Omental fat pad (tissue), 4 donors: ENCODE results near the gene SHH. TPM values are rescaled to one million over a fixed set of nuclear protein-coding genes. Genes with fewer than 3 reads are reported as not detected.

Experiments used
- ATAC-seq: fragments of 150-250 bp; one replicate; pipeline ENCODE4 v1.9.1; 2016; ENCODE audit warnings: mild to moderate bottlenecking, moderate library complexity; ENCODE audit not compliant: low FRiP score
- DNase-seq: peaks from one replicate; pipeline ENCODE4 v3.0.0-alpha.2; 2019; ENCODE audit warnings: low spot score
- total RNA-seq, 4 donors: library from RNA; depleted of rRNA; stranded (reverse); fragments of >200 nt; gene quantifications; one replicate each; pipeline ENCODE4 v1.1.0, GENCODE V29; 2016
- TF ChIP-seq, protein P1 (sequence below), 3 donors: fragments of 450-650 bp; IDR thresholded peaks; one replicate each; pipeline ENCODE4 v1.5.1; 2016 to 2017; ENCODE audit warnings: antibody characterized with exemption in 3 of 3, mild to moderate bottlenecking in 3 of 3, moderate library complexity in 2 of 3

Gene SHH
- total RNA-seq, 4 donors from 2014 or later, result not detected

DNA sequence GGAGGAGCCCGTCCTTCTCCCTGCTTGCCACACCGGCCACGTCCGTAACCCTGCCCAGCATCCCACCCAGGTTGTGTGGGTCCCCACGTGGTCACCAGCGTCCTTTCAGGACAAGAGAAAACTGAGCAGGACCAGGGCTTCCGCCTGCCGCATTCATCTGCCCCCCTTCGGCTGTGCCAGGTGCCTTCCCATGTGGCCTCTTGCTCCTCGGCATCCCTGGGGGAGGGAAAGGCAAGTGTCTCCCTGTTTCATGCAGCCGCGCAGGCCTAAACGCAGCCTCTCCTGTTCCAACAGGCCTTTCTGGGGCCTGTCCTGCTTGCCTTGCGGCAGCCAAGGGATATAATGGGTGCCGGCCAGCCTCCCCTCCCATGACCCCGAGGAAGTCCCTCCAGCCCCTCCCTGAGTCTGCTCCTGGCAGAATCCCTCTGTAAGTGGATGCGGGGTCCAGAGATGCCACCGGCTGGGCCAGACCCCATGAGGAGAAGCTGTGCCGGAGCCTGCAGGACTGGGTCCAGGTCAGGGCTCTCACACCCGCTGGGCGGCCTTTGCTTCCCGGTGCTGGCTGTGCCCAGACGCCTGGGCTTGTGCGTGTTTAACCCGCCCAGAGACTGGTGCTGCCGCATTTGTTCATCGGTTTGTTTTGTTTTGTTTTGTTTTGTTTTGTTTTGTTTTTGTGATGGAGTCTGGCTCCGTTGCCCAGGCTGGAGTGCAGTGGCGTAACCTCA lies 23.1 kb downstream of the SHH start:
- TF ChIP-seq, protein P1, sequence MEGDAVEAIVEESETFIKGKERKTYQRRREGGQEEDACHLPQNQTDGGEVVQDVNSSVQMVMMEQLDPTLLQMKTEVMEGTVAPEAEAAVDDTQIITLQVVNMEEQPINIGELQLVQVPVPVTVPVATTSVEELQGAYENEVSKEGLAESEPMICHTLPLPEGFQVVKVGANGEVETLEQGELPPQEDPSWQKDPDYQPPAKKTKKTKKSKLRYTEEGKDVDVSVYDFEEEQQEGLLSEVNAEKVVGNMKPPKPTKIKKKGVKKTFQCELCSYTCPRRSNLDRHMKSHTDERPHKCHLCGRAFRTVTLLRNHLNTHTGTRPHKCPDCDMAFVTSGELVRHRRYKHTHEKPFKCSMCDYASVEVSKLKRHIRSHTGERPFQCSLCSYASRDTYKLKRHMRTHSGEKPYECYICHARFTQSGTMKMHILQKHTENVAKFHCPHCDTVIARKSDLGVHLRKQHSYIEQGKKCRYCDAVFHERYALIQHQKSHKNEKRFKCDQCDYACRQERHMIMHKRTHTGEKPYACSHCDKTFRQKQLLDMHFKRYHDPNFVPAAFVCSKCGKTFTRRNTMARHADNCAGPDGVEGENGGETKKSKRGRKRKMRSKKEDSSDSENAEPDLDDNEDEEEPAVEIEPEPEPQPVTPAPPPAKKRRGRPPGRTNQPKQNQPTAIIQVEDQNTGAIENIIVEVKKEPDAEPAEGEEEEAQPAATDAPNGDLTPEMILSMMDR (IDR thresholded peaks at IDR 0.05), result no peak
- DNase-seq, result no peak
- ATAC-seq, result no peak

DNA sequence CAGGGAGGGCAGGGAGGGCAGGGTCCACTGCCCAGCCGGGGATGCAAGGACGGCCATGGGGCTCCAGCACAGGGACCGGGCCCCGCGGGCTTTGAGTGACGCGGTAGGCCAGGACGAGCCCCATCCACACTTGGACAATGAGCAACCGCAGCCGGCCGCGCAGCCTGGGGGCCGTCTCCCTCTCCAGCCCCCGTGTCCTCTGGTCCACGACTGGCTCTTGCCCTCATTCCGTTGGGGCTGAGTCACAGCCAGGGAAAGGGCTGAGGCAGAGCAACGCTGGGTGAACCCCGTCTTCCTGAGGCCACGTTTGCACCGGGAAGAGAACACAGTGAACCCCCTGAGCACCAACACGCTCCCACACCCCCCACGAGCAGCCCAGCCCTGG lies 23.7 kb downstream of the SHH start:
- no peak for ATAC-seq
- no peak for DNase-seq
- TF ChIP-seq, protein P1 (IDR thresholded peaks at IDR 0.05), result no peak

DNA sequence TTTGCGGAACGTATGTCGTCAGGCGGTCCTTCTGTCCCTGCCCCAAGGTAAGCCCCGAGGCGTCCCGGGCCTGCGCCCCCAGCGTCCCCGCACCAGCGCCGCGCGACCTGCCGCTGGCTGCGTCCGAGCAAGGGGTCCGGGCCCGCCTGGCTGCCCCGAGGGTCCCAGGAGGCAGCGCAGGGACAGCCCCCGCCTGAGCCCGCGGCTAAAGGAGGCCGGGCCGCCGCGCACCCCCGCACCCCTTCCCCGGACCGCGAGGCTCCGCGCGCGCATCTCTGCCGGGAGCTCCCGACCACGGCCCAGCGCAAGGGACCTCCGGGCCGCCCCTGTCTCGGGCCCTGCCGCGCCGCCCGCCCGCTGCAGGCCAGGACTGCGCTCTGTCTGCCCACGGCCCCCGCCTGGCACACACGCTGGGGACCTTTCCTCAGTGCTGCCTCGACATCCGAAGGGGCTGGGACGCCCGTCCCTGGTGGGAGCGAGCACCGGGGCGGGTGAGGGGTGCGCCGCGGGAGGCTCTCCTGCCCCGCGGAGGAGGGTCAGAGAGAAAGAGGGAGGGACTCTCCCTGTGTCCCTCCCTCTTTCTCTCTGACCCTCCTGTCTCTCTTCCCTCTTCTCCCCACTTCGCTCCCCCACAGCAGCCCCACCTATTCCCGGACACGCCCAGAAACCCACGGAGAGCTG lies 25.0 kb downstream of the SHH start:
- no peak for DNase-seq
- TF ChIP-seq, protein P1 (IDR thresholded peaks at IDR 0.05), result no peak
- ATAC-seq, result peak; percentile 84

DNA sequence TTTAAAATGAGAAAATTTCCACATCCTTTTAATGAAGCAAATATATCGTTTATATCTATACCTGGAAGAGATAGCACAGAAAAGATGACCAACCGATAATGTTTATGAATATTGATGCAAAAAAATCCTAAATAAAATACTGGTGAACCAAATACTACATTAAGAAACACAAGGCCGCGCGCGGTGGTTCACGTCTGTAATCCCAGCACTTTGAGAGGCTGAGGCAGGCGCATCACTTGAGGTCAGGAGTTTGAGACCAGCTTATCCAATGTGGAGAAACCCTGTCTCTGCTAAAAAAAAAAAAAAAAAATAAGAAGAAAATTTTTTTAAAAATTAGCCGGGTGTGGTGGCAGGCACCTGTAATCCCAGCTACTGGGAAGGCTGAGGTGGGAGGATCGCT lies 25.8 kb downstream of the SHH start:
- no peak for ATAC-seq
- DNase-seq, result no peak

DNA sequence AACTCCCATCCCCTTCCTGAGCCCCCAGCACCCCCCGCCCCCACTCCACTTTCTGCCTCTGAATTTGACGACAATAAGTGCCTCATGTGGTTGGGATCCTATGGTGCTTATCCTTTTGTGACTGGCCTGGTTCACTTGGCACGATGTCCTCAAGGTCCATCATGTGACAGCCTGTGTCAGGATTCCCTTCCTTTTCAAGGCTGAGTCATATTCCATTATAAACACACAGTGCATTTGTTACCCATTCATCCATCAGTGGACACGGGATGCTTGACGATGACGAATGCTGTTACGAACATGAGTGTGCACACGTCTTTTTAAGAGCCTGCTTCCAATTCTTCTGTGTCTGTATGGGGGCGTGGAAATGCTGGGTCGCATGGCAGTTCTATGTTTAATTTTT lies 26.7 kb downstream of the SHH start:
- no peak for DNase-seq
- TF ChIP-seq, protein P1 (IDR thresholded peaks at IDR 0.05), result no peak

More for the DNA sequence above, 25.8 kb downstream of the SHH start:
- TF ChIP-seq, protein P1 (IDR thresholded peaks at IDR 0.05), result no peak

DNA sequence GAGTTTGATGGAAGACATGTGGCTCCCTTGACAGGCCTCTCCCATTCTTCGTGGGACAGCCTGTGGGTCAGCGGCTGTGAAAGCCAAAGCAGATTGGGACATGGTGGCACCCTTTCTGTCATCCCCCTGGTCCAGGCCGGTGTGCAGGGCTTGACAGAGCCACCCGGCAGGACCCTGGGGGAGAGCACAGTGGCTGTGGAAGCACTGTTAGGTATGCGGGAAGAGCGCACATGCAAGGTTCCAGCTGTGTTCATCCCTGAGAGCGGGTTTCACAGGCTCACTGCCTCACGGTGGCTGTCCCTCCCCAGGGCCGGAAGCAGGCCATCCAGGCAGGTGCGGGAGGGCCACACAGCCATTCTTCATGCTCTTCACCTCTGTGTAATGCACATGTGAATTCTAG lies 29.8 kb downstream of the SHH start:
- DNase-seq, result no peak
- TF ChIP-seq, protein P1 (IDR thresholded peaks at IDR 0.05), result no peak
- ATAC-seq, result no peak

More for the DNA sequence above, 26.7 kb downstream of the SHH start:
- no peak for ATAC-seq

DNA sequence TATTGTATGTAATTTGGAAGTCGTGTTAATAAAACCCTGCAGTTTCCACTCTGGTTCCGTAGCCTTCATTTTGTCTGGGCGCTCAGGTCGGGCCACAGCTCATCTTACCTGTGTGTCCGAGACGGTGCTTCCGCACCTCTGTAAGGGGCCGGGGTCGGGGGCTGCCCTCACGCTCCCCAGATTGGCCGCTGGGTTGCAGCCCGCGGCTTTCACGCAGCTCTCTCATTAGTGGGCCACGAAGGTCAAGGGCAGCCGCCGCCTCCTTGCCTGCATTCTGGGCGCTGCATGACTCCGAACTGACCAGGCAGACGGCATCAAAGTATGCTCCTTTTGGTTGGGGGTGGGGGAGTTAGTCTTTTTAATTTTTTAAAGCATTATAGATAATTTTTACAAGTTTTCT lies 30.8 kb downstream of the SHH start:
- ATAC-seq (no peak), DNase-seq (no peak)
- TF ChIP-seq, protein P1 (IDR thresholded peaks at IDR 0.05), result no peak
